HG03045 (cell line): Measurements from ENCODE around the gene ACAD11.
"Not testable (repeated sequence)": the region's sequence is repeated elsewhere in the genome, so short reads cannot be mapped to it uniquely, and the experiment has no call there.

Experiments
- ATAC-seq: cut with Tn5 transposase; IDR thresholded peaks from one replicate; pipeline ENCODE4 v1.9.1; 2021; ENCODE audit warnings: mild to moderate bottlenecking, moderate library complexity; ENCODE audit not compliant: unreplicated experiment

Gene ACAD11

DNA sequence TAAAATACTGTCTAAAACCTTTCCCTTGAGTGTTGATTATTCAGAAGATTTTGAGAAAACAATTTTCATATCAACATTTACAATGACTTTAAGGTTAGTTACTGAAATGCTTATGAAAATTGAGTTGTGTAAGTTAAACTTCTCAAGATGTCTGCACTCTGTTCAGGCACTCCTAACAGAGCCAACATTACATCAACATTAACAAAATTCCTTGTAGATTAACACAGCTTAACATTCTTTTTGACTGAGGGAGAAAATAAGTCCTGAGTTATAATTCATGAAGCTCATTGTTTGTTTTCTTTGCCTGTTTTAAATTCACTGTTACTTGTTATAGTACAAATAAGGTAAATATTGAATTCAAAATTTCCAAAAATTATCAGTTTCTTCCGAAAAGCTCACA is 53.5 kb downstream of the ACAD11 start:
- no peak for ATAC-seq

DNA sequence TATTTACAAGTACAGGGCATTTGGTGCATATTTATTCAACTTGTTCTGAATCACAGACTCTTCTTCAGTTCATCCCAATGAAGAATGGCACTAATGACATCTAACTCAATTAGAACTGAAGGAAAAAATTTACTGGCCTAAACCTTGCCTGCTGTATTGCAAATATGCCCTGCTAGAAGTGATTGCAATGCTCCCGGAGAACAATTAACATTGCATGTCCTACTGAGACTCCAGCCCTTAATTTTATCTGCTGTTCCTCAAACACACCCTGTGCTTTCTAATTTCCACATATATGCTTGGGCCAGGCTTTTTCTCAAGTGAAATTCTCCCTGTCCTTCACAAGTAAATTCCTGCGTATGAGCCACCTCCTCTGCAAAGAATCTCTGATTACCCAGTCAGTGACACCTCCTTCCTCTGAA is 54.2 kb downstream of the ACAD11 start:
- no peak for ATAC-seq

DNA sequence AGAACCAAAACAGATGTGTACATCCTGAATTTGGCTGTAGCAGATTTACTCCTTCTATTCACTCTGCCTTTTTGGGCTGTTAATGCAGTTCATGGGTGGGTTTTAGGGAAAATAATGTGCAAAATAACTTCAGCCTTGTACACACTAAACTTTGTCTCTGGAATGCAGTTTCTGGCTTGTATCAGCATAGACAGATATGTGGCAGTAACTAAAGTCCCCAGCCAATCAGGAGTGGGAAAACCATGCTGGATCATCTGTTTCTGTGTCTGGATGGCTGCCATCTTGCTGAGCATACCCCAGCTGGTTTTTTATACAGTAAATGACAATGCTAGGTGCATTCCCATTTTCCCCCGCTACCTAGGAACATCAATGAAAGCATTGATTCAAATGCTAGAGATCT is 59.0 kb downstream of the ACAD11 start:
- not testable (repeated sequence) for ATAC-seq

DNA sequence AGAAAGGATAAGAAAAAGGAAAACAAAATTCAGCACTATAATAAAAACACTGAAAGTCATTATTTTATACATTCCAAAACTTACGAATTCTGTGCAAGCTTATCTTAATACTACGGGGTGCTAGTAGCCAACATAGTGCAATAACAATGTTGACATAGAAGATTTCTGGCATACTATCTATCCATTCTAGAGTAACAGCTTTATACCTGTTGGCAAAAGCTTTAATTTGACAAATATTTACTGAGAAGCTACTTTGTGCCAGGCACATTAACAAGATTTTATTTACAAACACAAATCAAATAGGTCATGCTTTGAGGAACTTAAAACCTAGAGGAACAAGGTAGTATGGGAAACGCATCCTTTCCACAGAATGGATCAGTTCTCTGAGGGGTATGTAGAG is 61.4 kb downstream of the ACAD11 start:
- ATAC-seq, result no peak

DNA sequence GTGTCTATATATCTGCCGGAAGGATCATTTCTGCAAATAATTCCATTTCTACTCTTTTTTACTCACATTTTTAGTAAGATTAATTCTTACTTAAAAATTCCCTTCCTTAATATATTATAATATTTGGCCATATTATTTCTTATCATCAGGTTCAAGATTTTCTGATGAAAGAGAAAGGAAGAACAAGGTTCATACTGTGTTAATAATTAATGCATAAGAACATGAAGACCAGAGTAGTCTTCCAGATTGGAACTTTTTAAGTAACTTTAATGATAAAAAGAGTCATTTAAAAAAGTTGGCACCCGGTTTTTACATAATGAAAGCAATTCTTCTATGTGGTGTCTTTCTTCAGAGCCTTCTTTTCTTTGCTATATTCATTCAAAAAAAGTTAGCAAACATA is 61.9 kb downstream of the ACAD11 start:
- ATAC-seq, result no peak

DNA sequence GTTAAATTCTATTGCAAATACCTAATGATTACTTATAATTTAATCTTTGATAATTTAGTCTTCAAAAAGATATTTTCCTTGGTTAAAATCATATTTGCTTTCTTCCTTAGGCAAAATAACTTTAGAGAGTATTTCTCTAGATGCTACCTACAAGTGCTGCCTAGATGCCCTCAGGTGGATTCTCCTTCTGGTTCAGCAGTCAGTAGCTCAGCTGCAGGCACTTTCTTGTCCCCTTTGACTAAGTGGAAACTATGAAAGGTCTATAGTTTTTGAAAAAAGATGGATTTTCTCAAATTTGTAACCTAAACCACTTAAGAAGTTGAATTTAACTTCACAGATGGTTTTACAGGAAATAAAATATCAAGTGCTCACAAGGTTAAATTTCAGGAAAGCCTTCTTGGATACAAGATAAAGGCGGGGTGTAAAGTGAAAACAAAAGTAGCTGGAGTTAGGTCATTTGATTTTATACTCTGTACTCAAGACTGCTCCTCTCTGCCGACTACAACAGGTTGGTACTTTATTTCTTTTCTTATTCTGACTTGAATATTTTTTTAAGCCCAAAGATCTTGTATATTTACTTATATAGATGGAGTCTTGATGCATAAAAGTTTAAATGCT is 62.7 kb downstream of the ACAD11 start, which contains the start of gene ACKR4:
Gene ACKR4, plus strand, starts transcription at position 455 of the 618 bp plus-strand sequence. CDS start 3,128 bp downstream, outside the sequence.
- no peak for ATAC-seq

DNA sequence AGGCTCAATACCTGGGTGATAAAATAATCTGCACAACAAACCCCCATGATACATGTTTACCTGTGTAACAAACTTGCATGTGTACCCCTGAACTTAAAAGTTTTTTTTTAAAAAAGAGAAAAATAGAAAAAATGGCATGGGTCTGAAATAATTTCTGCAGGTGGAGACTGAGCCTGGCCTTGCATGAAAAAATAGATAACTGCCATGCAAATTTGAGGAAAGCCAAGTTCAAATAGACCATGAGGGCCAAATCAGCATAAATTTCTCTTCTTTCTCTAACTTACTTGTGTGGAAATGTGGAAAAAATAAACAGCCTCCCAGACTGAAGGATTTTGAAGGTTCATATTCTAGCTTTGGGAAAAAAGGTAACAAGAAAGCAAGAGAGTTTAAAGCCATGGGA is 63.3 kb downstream of the ACAD11 start:
- no peak for ATAC-seq

DNA sequence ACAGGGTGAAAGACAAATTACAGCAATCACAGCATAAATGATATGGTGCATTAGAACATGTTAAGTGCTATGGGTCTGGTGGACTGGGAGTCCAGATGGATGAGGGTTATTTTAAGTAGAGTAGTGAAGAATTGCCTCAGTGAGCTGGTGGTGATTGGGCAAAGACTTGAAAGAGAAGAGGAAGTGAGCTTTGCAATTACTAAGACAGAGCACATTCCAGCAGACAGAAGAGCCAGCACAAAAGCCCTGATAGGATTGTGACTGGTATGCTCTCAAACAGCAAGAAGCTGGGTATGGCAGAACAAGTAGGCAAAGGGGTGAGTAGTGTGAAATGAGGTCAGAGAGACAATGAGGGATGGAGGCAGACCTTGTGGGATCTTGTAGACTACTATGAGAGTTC is 64.6 kb downstream of the ACAD11 start:
- no peak for ATAC-seq

DNA sequence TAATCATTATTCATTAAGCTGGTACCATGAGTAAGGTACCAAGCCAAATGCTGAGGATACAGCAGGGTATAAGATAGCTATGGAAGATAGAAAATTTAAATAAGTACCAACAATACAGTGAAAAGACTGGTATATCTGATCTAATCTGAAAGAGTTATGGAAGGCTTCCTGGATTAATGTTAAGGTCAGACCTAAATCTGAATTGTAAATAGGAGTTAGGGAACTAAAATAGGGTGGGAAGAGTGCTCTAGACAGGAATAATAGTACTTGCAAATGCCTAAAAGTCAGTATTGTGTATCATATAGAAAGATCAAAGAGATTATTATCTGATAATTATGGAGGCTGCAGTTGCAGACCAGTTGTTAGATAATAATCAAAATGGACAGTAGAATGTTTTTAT is 65.1 kb downstream of the ACAD11 start:
- no peak for ATAC-seq

DNA sequence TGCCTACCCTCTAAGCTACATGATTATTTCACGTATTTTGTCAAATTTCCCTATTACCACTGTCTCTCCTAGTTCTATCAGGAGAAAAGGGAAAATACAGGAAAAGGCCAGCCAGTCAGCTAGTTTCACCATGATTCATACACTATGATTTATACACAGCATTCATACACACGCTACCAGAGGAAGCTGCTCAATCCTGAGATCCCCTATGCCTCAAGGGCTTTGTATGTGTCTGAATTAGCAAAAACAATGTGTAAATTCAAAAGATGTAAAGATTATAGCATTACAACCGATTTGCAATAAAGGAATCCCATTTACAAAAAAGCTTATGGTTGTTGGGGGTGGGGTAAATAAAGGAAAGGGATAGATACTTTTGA is 65.7 kb downstream of the ACAD11 start:
- ATAC-seq, result no peak

DNA sequence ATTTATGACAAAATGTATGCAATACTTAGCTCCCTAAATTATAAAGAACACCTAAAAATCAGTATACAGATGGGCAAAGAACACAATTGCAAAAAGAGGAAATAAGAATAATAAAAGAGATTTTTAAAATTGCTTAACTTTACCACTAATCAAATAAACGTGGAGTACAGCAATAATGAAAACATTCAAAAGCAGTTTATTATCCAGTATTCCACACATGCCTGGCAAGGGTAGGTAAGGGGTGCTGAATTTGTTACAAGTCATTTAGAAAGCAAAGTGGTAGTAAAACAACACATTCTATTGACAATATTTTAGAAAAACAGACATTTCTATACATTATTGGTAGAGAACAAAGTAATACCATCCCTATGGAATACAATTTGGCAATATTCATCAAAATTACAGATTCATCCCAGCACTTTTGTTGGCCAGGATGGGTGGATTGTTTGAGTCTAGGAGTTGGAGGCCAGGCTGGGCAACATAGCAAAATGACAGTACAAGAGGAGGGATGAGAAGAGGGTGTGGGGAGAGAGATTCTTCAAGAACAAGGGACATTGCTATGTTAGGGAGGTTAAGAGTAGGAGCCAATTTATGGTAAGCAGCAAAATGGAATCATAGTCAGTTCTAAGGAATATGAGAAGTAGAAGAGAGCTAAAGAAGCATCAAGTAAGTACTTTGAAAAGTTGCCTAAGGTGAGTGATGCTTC is 66.2 kb downstream of the ACAD11 start:
- ATAC-seq, result no peak

DNA sequence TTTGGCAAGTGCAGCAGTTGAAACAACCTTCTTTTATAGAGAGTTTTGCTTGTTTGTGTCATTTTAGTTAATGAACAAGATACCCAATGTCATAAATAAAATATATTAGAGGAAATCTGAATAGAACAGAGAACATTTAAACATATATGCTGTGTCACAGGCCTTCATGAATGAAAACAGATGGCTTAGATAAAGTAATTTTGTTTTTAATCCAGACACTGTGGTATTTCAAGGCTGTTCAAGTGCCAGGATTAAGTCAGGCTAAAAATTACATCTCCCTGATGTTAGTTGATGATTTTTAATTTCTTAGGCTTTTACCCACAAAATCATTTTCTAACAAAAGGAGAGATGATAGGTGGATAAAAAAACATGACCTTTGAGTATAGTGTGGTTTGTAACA is 67.4 kb downstream of the ACAD11 start:
- no peak for ATAC-seq

DNA sequence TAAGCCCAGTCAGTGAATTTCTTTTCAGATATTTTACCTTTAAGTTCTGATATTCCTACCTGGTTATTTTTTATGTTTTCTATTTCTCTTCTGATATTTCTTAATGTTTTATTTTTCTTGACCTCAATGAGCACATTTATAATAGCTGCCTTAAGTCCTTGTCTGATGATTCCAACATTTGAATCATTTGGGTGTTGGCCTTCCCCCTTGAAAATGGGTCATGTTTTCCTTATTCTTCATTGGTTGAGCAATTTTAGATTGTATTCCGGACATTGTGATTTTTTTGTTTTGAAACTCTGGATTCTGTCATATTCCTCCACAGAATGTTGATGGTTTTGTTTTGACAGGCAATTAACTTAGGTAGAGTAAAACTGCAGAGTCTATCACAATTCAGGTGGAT is 72.2 kb downstream of the ACAD11 start:
- no peak for ATAC-seq

DNA sequence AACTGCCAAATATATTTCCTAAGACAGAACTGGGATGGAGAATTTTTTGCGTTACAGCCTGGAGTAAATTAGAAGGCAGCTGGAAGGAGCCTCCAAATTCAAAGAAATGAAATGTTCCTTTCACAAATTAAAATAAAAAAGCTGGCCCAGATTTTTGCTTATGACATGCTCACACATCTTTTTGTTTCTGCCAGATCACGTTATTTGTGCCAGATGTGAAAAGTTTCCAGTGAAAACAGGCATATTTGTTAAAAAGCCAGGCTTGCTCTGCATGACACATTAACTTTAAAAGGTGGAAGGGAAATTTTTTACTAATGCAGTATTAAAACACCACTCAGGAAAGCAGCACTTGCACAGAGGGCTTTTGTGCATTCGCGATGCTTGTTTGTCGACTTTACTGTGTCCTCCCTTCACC is 85.8 kb downstream of the ACAD11 start:
- no peak for ATAC-seq

DNA sequence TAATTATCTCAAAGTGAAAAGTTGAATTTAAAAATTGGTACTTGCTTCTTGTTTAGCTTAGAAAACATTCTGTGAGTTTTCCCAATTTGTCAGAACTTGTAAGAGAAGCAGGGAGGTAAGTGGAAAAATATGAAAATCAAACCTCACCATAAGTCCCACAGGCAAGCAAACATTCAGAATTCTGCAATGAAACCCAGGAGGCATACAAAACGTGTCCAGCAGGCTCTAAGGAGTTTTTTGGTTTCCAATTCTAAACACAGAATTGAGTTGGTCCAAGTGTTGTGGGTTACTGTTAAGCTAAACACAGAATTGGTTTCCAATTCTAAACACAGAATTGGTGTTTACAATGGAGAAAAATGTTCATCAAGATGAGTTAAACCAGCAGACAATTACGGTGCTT is 89.6 kb downstream of the ACAD11 start:
- ATAC-seq, result no peak

DNA sequence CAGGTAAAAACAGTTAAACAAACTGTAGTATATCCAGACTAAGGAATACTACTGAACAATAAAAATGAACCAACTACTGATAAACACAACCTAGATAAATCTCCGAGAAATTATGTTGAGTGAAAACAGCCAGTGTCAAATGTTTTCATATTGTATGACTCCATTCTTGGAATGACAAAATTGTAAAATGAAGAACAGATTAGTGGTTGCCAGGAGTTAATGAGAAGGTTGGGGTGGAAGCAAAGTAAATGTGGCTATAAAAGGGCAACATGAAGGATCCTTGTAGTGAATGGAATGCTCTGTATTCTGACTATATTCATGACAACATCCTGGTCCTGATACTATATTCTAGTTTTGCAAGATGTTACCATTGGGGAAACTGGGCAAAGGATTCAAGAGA is 90.0 kb downstream of the ACAD11 start:
- ATAC-seq, result no peak

DNA sequence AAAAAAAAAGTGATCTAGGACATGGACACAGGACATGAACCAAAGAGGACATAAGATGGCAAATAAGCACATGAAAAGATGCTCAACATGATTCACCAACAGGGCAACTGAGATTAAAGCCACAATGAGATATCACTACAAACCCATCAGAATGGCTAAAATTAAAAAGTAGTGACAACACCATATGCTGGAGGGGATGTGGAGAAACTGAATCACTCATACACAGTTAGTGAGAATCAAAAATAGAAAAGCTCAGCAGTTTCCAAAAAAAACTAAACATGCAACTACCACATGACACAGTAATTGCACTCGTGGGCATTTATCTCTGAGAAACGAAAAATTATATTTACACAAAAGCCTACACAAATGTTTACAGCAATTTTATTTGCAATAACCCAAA is 90.5 kb downstream of the ACAD11 start:
- no peak for ATAC-seq

DNA sequence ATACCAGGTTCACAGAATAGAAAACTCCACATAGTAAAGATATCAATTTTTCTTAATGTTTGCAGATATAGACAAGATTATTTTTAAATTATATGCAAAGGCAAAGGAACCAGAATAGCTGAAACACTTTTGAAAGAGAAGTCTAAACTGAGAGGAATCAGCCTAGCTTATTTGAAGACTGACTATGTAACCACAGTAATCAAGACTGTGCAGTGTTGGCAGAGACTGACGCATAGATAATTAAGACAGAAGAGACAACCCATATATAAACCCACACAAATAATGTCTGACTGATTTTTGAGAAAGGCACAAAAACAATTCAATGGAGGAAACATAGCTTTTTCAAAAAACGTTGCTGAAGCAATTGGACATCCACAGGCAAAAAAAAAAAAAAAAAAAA is 91.2 kb downstream of the ACAD11 start:
- no peak for ATAC-seq

DNA sequence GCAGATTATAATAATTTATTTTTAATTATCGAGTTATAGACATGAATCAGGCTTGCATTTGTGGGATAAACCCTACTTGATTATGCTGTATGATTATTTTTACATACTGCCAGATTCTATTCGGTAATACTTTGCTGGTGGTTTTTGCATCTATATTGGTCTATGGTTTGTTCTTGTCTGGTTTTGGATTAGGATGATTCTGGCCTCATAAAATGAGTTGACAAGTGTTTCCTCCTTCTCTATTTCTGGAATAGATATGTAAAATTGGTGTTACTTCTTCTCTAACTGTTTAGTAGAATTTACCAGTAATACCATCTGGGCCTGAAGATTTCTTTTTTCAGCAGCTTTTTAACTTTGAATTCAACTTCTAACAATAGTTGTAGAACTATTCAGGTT is 95.5 kb downstream of the ACAD11 start:
- ATAC-seq, result no peak

DNA sequence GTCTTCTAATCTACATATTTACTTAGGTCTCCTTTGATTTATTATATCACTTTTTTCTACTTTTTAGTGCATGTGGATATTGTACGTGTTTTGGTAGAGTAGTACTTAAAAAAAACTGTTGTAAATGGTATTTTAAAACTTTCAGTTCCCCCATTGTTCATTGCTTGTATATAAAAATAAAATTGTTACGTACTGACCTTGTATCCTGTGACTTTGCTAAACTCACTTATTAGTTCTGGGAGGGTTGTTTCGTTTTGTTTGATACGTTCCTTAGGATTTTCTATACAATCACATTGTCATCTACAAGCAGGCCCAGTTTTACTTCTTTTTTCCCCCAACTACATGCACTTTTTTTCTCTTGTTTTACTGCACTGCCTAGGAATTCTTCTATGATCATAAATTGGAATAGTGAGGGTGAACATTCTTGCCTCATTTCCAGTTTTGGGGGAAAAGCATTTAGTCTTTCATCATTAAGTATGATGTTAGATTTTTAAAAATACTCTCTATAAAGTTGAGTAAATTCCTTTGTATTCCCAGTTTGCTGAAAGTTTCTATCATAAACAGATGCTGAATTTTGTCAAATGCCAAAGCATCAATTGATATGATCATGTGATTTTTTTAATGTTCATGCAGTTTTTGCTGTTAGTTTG is 96.1 kb downstream of the ACAD11 start:
- ATAC-seq, result no peak

DNA sequence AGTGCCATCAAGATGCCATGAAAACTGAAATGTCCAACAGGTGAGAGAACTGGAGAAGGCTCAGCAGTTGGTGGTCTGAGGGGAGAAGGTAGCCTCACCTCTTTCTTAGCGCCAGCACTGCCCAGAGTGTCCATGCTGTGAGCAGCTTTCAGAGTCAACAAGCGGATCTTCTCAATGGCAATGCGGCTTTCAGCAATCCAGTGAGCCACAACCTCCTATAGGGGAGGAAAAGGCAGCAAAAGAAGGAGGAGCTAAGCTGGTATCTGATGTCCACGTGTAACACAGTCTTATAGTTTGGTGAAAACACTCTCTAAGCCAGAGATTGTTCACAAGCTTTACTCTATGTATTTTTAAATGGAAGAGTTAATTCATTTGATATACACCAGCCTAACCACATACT is 98.6 kb downstream of the ACAD11 start:
- no peak for ATAC-seq

DNA sequence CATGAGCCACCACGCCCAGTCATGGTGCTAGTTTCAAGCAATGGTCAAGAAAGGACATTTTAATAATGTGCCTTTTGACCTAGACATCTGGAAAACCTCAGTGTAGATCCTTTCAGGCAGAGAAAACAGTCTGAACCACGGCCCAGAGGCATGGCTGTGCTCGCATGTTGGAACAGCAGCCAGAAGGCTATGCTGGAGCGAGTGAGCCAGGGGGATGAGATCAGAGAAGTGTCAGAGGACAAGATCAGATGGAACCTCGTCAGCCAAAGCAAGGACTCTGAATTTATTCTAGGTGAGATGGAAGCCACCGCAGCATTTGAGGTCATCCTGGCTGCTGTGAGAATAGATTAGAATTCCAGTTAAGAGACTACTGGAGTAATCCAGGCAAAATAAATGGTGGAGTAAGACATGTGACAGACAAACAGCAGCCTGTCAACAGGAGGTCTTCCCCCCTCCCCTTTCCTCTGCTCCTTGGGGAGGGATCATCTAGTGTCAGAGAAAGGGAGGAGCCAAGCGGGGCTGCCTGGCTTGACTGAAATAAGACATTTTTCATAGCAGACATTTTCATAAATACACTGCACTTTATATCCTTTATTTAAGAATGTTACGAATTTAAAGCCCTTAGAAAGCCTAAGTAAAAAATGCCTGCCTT is 103.0 kb downstream of the ACAD11 start:
- ATAC-seq, result no peak
